AG04450 (cell line): Measurements from ENCODE around the gene PPP1CA. TPM values are rescaled to one million over a fixed set of nuclear protein-coding genes. Genes with fewer than 3 reads are reported as not detected.

Experiments used
- CTCF ChIA-PET: fragments of 300-600, 350-600 bp; formaldehyde crosslinking; extraction: SDS; loops from one replicate; lab custom pipeline; 2022; ENCODE audit warnings: antibody characterized with exemption, inconsistent platforms; lab: Charles Lee
- POLR2A ChIA-PET: fragments of 350-600 bp; formaldehyde crosslinking; extraction: SDS; loops from one replicate; lab custom pipeline; 2021; ENCODE audit warnings: antibody characterized with exemption, inconsistent platforms; lab: Yijun Ruan, JAX
- DNase-seq: peaks from one replicate; pipeline ENCODE4 v3.0.0-alpha.2; 2011; ENCODE audit warnings: low read depth, low spot score
- H3K27ac ChIP-seq: one replicate; pipeline ENCODE4 v1.5.1; 2012; ENCODE audit warnings: low read depth, low read length, control low read depth
- H3K27me3 ChIP-seq: one replicate; pipeline ENCODE4 v1.6.0; 2012; ENCODE audit warnings: low read length; ENCODE audit not compliant: control insufficient read depth, insufficient read depth
- H3K4me3 ChIP-seq: 2 replicates; pipeline ENCODE4 v1.5.1; 2011; ENCODE audit warnings: mild to moderate bottlenecking, low read depth, low read length, control low read depth
- H3K9me3 ChIP-seq: 2 replicates; pipeline ENCODE4 v1.5.1; 2012; ENCODE audit warnings: low read length; ENCODE audit not compliant: control insufficient read depth, insufficient read depth
- CTCF ChIP-seq: IDR thresholded peaks from 2 replicates; pipeline ENCODE4 v1.5.1; 2011; ENCODE audit warnings: low read depth, low read length, control low read depth, inconsistent platforms
- polyA plus RNA-seq: library from polyadenylated mRNA; depleted of rRNA; stranded (reverse); fragments of >200 nt; gene quantifications from 2 replicates; pipeline ENCODE4 v1.2.3, GENCODE V29; 2011

Gene PPP1CA
- polyA plus RNA-seq, 1 experiment = 116 TPM

- TF ChIP-seq CTCF = no peak
- DNase-seq = no peak
- POLR2A ChIA-PET = no interaction called here
- no peak overlapping the region for H3K4me3 ChIP-seq
- peak overlapping the region; percentile 21 for H3K27ac ChIP-seq
- CTCF ChIA-PET = no interaction called here
- no peaks in the 10 kb centered on the region for H3K27me3 ChIP-seq
- H3K9me3 ChIP-seq = no peaks in the 10 kb centered on the region; the same call in 1 of the 2 replicates
Measured at GRCh38 chr11:67440229-67441097, 38.8 kb upstream of the PPP1CA start.

- ChIA-PET POLR2A (interaction anchor here (0.6 kb wide), 1 partner anchor 37 kb away, joined by 5 read pairs; no protein-coding TSS in a partner anchor), CTCF (no interaction called here)
- H3K4me3 ChIP-seq = no peak overlapping the region
- no peak for DNase-seq
- no peaks in the 10 kb centered on the region for H3K27me3 ChIP-seq
- H3K9me3 ChIP-seq = no peaks in the 10 kb centered on the region; the same call in 1 of the 2 replicates
- H3K27ac ChIP-seq = peak overlapping the region; percentile 11
- peak; percentile 18; the same call in 1 of the 2 replicates for TF ChIP-seq CTCF
Measured at GRCh38 chr11:67439321-67440228, 37.9 kb upstream of the PPP1CA start.

- no peak for TF ChIP-seq CTCF
- CTCF ChIA-PET = interaction anchor here (0.6 to 1.2 kb wide), 2 partner anchors 37 to 503 kb away, joined by 3 to 5 read pairs; partner anchors contain the start of gene PPP1CA
- DNase-seq = no peak
- no peak overlapping the region for H3K27ac ChIP-seq
- H3K27me3 ChIP-seq = no peaks in the 10 kb centered on the region
- H3K4me3 ChIP-seq = no peak overlapping the region
- H3K9me3 ChIP-seq = no peaks in the 10 kb centered on the region; the same call in 1 of the 2 replicates
- POLR2A ChIA-PET = interaction anchor here (0.6 to 1.1 kb wide), 3 partner anchors 10 to 296 kb away, joined by 3 to 7 read pairs (median 5); partner anchors contain the start of gene RPS6KB2
Measured at GRCh38 chr11:67438158-67438902, 36.7 kb upstream of the PPP1CA start.

DNA sequence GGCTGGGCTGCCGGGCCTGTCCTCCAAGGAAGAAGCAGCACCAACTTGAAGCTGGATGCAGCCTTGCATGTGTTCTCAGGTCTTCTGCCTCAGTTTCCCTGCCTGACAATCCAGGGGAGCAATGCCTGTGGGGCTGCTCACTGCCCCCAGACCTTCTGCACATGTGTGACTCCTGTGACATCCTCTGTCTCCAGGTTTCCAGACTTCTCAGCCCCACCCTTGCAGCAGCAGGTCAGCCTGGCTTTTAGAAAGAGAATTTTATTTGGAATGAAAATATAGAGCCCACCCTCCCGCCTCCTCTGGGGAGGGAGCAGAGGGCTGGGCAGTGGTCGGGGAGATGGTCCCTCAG lies 36.1 kb upstream of the PPP1CA start:
- no peak for DNase-seq
- ChIA-PET CTCF (interaction anchor here (0.6 to 1.2 kb wide), 2 partner anchors 36 to 502 kb away, joined by 3 to 5 read pairs; partner anchors contain the start of gene PPP1CA), POLR2A (interaction anchor here (0.6 to 1.1 kb wide), 3 partner anchors 10 to 296 kb away, joined by 3 to 7 read pairs (median 5); partner anchors contain the start of gene RPS6KB2)

More for the DNA sequence above, 36.1 kb upstream of the PPP1CA start:
- no peak overlapping the region for H3K27ac ChIP-seq
- H3K4me3 ChIP-seq = no peak overlapping the region
- H3K27me3 ChIP-seq = no peaks in the 10 kb centered on the region
- no peak for TF ChIP-seq CTCF
- H3K9me3 ChIP-seq = no peaks in the 10 kb centered on the region; the same call in 1 of the 2 replicates
